HAP-1 (cell line): ENCODE results near the gene SERPIND1.
"Not testable (repeated sequence)": the region's sequence is repeated elsewhere in the genome, so short reads cannot be mapped to it uniquely, and the experiment has no call there.

Source experiments
- DNase-seq, 2 experiments: peaks; one replicate each; pipeline ENCODE4 v3.0.0-alpha.2; 2016 to 2020; ENCODE audit warnings: low spot score in 2 of 2
- H3K27me3 ChIP-seq: fragments of 250-450 bp; sonication (Bioruptor Pico); 2 replicates; pipeline ENCODE4 v1.5.1; 2020; ENCODE audit warnings: low read depth, mild to moderate bottlenecking, moderate library complexity
- H3K36me3 ChIP-seq: fragments of 250-450 bp; sonication (Bioruptor Pico); replicated peaks from 2 replicates; pipeline ENCODE4 v1.5.1; 2020; ENCODE audit warnings: mild to moderate bottlenecking
- H3K4me1 ChIP-seq: fragments of 250-450 bp; sonication (Bioruptor Pico); 2 replicates; pipeline ENCODE4 v1.5.1; 2020; ENCODE audit warnings: mild to moderate bottlenecking
- H3K4me3 ChIP-seq: fragments of 250-450 bp; sonication (Bioruptor Pico); 2 replicates; pipeline ENCODE4 v1.5.1; 2020; ENCODE audit warnings: mild to moderate bottlenecking, moderate library complexity
- H3K9me3 ChIP-seq: fragments of 250-450 bp; sonication (Bioruptor Pico); 2 replicates; pipeline ENCODE4 v1.5.1; 2020; ENCODE audit warnings: mild to moderate bottlenecking, moderate library complexity
- in situ Hi-C: fragments of 300-500 bp; cut with MboI; formaldehyde crosslinking; loops from 3 replicates; pipeline ENCODE4 v1.14.3; 2020; ENCODE audit warnings: low sequenced_read_pairs, inconsistent platforms, mixed read lengths

Gene SERPIND1

DNA sequence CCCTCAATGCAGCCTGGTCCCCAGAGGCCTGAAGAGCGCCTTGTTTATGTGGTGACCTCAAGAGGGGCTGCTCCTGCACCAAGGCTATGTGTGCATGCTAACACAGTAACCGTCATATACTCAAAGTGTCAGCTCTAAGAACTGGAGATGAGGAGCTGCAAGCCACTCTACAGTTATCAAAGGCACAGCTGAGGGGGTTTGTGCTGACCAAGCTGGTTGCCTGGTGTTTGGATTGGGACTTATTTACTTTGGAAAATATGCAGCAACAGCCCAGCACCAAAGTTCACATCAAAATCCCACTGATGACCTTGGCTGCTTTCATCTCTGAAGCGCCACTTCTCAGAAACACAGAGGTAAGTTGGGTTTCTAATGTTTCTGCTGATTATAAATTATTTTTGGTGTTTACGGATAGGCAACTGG lies at the start of gene SERPIND1:
TSS of gene SERPIND1 (plus strand) at position 321 of the 420 bp plus-strand sequence. CDS start 5,200 bp downstream, outside the sequence.
- H3K4me3 ChIP-seq = no peak within 1 kb of the TSS
- in situ Hi-C loops = no loop called here
- no peaks in the 10 kb centered on the region for H3K9me3 ChIP-seq
- no peaks in the 10 kb centered on the region for H3K36me3 ChIP-seq
- DNase-seq = no peak
- H3K4me1 ChIP-seq = no peaks in the 10 kb centered on the region
- H3K27me3 ChIP-seq = no peaks in the 10 kb centered on the region

GRCh38 chr22:20724676-20725454 lies 49.0 kb upstream of the SERPIND1 start:
- Histone ChIP-seq H3K4me1 (no peaks in the 10 kb centered on the region), H3K9me3 (no peaks in the 10 kb centered on the region), H3K27me3 (no peaks in the 10 kb centered on the region), H3K36me3 (peaks cover 21% of the 10 kb centered on the region), H3K4me3 (no peak overlapping the region)
- in situ Hi-C loops = no loop called here
- no peak for DNase-seq

DNA sequence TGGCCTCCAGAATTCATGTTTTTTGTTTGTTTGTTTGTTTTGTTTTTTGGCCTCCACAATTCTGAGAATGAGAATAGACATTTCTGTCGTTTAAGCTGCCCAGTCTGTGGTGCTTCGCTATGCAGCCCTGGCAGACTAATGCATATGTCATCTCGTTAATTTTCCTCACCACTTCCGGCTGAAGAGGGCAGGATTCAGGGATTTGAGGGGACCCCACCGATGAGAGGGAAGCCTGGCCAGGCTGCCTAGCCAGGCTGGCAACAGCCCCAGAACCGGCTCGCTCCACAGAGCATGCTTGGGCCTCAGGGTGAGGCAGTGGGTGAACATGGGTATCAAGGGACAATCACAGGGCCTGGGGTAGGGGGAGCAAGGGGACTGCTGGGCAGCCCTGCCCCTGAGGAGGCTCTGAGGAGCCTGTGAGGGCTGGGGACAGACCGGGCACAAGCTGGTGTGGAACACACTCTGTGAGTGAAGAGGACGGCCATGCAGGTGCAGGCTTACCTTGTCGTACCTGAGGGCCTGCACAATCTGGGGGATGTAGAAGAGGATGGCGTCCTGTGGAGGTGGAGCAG lies 47.8 kb upstream of the SERPIND1 start:
- Histone ChIP-seq H3K36me3 (peaks cover 23% of the 10 kb centered on the region), H3K27me3 (no peaks in the 10 kb centered on the region), H3K4me3 (no peak overlapping the region), H3K9me3 (no peaks in the 10 kb centered on the region), H3K4me1 (no peaks in the 10 kb centered on the region)
- in situ Hi-C loops = no loop called here
- DNase-seq = no peak

- in situ Hi-C loops = no loop called here
- Histone ChIP-seq H3K36me3 (peaks cover 23% of the 10 kb centered on the region), H3K4me1 (no peaks in the 10 kb centered on the region), H3K4me3 (no peak overlapping the region), H3K27me3 (no peaks in the 10 kb centered on the region), H3K9me3 (no peaks in the 10 kb centered on the region)
- DNase-seq = no peak
These were observed 46.5 kb upstream of the SERPIND1 start for GRCh38 chr22:20727118-20728015.

DNA sequence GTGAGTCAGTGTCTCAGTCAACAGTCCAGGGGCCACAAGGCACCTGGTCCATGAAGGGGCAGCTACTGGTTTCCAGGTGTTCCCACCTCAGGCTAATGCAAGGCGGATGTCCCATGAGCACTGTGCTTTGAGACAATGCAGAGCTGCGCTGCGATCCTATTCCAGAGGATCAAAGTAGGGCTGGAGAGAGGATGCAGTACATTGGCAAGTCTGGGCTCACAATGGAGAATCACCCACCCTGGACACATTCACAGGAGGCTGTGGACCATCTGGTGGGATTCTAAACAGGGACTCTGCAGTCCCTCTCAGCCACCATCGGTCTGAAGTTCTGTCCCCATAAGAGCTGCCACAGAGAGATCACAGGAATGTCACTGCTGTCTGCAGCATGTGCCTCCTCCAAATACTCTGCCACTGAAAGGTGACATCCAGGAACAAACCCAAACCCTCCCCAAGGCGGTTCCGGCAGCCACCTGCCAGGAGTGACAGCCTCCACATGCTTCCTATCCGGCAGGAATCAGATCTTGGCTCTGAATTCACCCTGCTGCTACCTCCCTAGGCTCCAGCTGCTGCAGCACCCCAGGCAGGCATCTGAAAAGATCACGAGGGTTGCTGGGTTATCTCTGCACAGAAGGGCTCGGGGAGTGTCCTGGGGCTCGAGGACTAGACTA lies 45.3 kb upstream of the SERPIND1 start:
- in situ Hi-C loops = no loop called here

GRCh38 chr22:20729194-20729593 lies 44.7 kb upstream of the SERPIND1 start:
- H3K9me3 ChIP-seq = no peaks in the 10 kb centered on the region
- DNase-seq = no peak
- peaks cover 23% of the 10 kb centered on the region for H3K36me3 ChIP-seq
- no peak overlapping the region for H3K4me3 ChIP-seq
- in situ Hi-C loops = no loop called here
- H3K27me3 ChIP-seq = no peaks in the 10 kb centered on the region
- no peaks in the 10 kb centered on the region for H3K4me1 ChIP-seq

More for the DNA sequence above, 45.3 kb upstream of the SERPIND1 start:
- Histone ChIP-seq H3K36me3 (peaks cover 23% of the 10 kb centered on the region), H3K4me1 (no peaks in the 10 kb centered on the region), H3K27me3 (no peaks in the 10 kb centered on the region), H3K9me3 (no peaks in the 10 kb centered on the region), H3K4me3 (no peak overlapping the region)
- DNase-seq = no peak

DNA sequence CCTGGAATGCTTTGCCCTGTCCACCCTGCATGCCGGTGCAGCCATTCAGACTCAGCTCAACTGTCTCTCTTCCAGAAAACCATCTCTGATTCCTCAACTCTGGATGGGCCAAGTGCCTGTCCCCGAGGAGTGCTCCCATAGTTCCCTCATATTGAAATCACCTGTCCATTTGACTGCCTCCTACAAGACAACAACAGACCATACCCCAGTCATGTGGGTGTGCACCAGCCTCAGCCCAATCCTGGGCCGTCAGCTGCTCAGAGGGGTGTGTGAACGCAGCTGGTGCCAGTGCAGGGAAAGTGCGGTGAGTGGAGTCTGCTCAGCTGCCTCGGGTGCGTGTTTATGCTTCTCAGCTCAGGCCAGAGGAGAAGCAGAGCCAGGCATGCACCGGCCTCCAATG lies 41.5 kb upstream of the SERPIND1 start:
- H3K27me3 ChIP-seq, DNase-seq, H3K4me1 ChIP-seq, H3K4me3 ChIP-seq, H3K9me3 ChIP-seq, in situ Hi-C loops: not testable (repeated sequence)
- peaks cover 19% of the 10 kb centered on the region for H3K36me3 ChIP-seq

- H3K4me3 ChIP-seq, H3K9me3 ChIP-seq, DNase-seq, H3K36me3 ChIP-seq, H3K27me3 ChIP-seq, in situ Hi-C loops, H3K4me1 ChIP-seq: not testable (repeated sequence)
These were observed 38.4 kb upstream of the SERPIND1 start for GRCh38 chr22:20735356-20736162.

GRCh38 chr22:20736891-20737290 lies 37.0 kb upstream of the SERPIND1 start:
- DNase-seq, H3K36me3 ChIP-seq, H3K9me3 ChIP-seq, H3K4me3 ChIP-seq, H3K4me1 ChIP-seq, in situ Hi-C loops, H3K27me3 ChIP-seq: not testable (repeated sequence)

- no peak for DNase-seq
- H3K27me3 ChIP-seq = no peaks in the 10 kb centered on the region
- H3K4me1 ChIP-seq = no peaks in the 10 kb centered on the region
- H3K36me3 ChIP-seq = peaks cover 11% of the 10 kb centered on the region
- in situ Hi-C loops = no loop called here
- no peak overlapping the region for H3K4me3 ChIP-seq
- H3K9me3 ChIP-seq = no peaks in the 10 kb centered on the region
These were observed 35.4 kb upstream of the SERPIND1 start for GRCh38 chr22:20738394-20739089.

- Histone ChIP-seq H3K36me3 (peaks cover 17% of the 10 kb centered on the region), H3K27me3 (no peaks in the 10 kb centered on the region), H3K4me3 (no peak overlapping the region), H3K4me1 (no peaks in the 10 kb centered on the region), H3K9me3 (no peaks in the 10 kb centered on the region)
- in situ Hi-C loops = no loop called here
- no peak for DNase-seq
These were observed 33.5 kb upstream of the SERPIND1 start for GRCh38 chr22:20740222-20740951.

GRCh38 chr22:20741008-20741633 lies 32.8 kb upstream of the SERPIND1 start:
- H3K27me3 ChIP-seq = no peaks in the 10 kb centered on the region
- in situ Hi-C loops = no loop called here
- H3K4me3 ChIP-seq = no peak overlapping the region
- no peaks in the 10 kb centered on the region for H3K9me3 ChIP-seq
- H3K36me3 ChIP-seq = peaks cover 19% of the 10 kb centered on the region
- no peaks in the 10 kb centered on the region for H3K4me1 ChIP-seq
- no peak for DNase-seq
